Adrenal gland (tissue), 12 donors: ENCODE measurements around the gene ACSF2. TPM values are rescaled to one million over a fixed set of nuclear protein-coding genes. Genes with fewer than 3 reads are reported as not detected.
"Not testable (repeated sequence)": the region's sequence is repeated elsewhere in the genome, so short reads cannot be mapped to it uniquely, and the experiment has no call there.

Experiments used
- DNase-seq, 7 donors: peaks; one replicate each; pipeline ENCODE4 v3.0.0-alpha.2; 2019 to 2020
- H3K27ac ChIP-seq, 5 donors: fragments of 200-600 bp; sonication (generic) in 4 of 5; 1 replicate in 3 of 5; 2 replicates in 2 of 5; pipeline versions ENCODE4 v1.5.1 to v1.8.0; 2016 to 2020; ENCODE audit warnings: mild to moderate bottlenecking in 1 of 5
- H3K27me3 ChIP-seq: fragments of 200-600 bp; 2 replicates; pipeline ENCODE4 v1.8.0; 2021
- H3K36me3 ChIP-seq, 2 donors: fragments of 200-600 bp; replicated peaks in 1 of 2; 1 replicate in 1 of 2; 2 replicates in 1 of 2; pipeline versions ENCODE4 v1.5.1 to v1.8.0; 2018 to 2022
- H3K4me1 ChIP-seq, 2 donors: fragments of 200-600 bp; replicated peaks in 1 of 2; 1 replicate in 1 of 2; 2 replicates in 1 of 2; pipeline versions ENCODE4 v1.5.1 to v1.8.0; 2018 to 2021
- H3K4me3 ChIP-seq, 4 donors: fragments of 200-600 bp; sonication (generic) in 3 of 4; one replicate each; pipeline ENCODE4 v1.5.1; 2016 to 2018
- H3K9me3 ChIP-seq, 3 donors: fragments of 200-600 bp; sonication (generic) in 1 of 3; replicated peaks in 1 of 3; 1 replicate in 2 of 3; 2 replicates in 1 of 3; pipeline versions ENCODE4 v1.5.1 to v1.8.0; 2016 to 2021
- POLR2A ChIP-seq, 2 donors: fragments of 450-650 bp; IDR thresholded peaks; one replicate each; pipeline ENCODE4 v1.6.1; 2017; ENCODE audit warnings: antibody characterized with exemption in 2 of 2, mild to moderate bottlenecking in 2 of 2, moderate library complexity in 1 of 2
- WGBS, 4 donors: extraction: QIAGEN DNeasy Blood & Tissue Kit in 2 of 4; methylation state at CpG; one replicate each; pipeline versions ENCODE4 v1.1.5 to v1.1.7; 2013 to 2017; 5-methylcytosine and 5-hydroxymethylcytosine counted together
- intact Hi-C, 2 donors: fragments of 100-400 bp; cut with DNase I; formaldehyde crosslinking; loops; one replicate each; pipeline versions ENCODE4 v1.14.1 to v1.15.0; 2022 to 2023
- polyA plus RNA-seq, 3 donors: library from polyadenylated mRNA; stranded (reverse); fragments of 200-250 nt in 2 of 3; fragments of 350-450 nt in 1 of 3; fragmentation: Illumina TruSeq in 1 of 3; extraction: RNeasy Lipid Tissue Mini Kit (QIAGEN cat#74804) in 1 of 3; gene quantifications; one replicate each; pipeline ENCODE4 v1.2.3, GENCODE V29; 2013 to 2014
- total RNA-seq, 9 donors: library from RNA; depleted of rRNA in 4 of 9; stranded (reverse); fragments of >200 nt in 4 of 9; fragments of 120-200 nt in 1 of 9; fragmentation: NEBNext Ultra II Directional in 1 of 9; extraction: Animal tissue kit (Norgen Biotek cat#: 25700) in 1 of 9; gene quantifications; one replicate each; pipeline versions ENCODE4 v1.1.0 to v1.2.4, GENCODE V29; 2013 to 2023
- TF ChIP-seq, protein P1 (sequence below), 6 experiments: fragments of 450-650 bp in 4 of 6; fragments of 200-600 bp in 2 of 6; sonication (generic) in 1 of 6; IDR thresholded peaks; 1 replicate in 5 of 6; 2 replicates in 1 of 6; pipeline versions ENCODE4 v1.5.1 to v1.8.0; 2016 to 2021; ENCODE audit warnings: antibody characterized with exemption in 6 of 6, mild to moderate bottlenecking in 2 of 6, moderate library complexity in 1 of 6
- donor health status: healthy with polysubstance abuse.
- donor health status: Bipolar disorder and iron deficiency.
- donor health status: DM: yes; HTN: yes; CAD: no.
- donor health status: DM: no; HTN: no; CAD: no.
- donor health status: DM: no; HTN: no; CAD: no.
- donor health status: DM: yes; HTN: yes; CAD: no.

The ACSF2 gene
- total and polyA plus RNA-seq, 12 donors = 92.1 to 434 (median 196) TPM

DNA sequence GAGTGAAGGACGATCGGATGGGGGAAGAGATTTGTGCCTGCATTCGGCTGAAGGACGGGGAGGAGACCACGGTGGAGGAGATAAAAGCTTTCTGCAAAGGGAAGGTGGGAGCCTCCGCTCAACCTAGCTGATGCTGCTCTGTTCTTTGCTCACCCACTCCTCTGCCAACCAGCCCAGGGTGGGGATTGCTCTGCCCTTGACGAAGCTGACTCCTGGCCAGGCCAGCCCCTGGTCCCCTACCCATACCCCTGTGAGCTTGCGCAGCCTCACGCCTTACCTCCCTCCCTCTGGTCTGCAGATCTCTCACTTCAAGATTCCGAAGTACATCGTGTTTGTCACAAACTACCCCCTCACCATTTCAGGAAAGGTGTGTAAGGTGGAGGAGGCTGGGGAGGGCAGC is 47.9 kb downstream of the ACSF2 start:
- Histone ChIP-seq H3K9me3 (no peaks in the 10 kb centered on the region), H3K27ac (no peak overlapping the region), H3K27me3 (no peaks in the 10 kb centered on the region), H3K4me3 (no peak overlapping the region), H3K36me3 (peaks cover 0 to 24% of the 10 kb centered on the region in 2 donors), H3K4me1 (peaks cover 20 to 23% of the 10 kb centered on the region in 2 donors)
- intact Hi-C loops = loop anchor here in 1 of 2 donors (5.0 kb wide), 1 partner anchor 117 kb away; no protein-coding TSS in a partner anchor
- 84 to 89% (median 88%) methylated on average over 10 to 11 of the region's 11 CpGs for WGBS, 4 donors
- peak in 1 of 7 donors; percentile 15 for DNase-seq
- TF ChIP-seq POLR2A (IDR thresholded peaks at IDR 0.05) = no peak
- TF ChIP-seq, protein P1, sequence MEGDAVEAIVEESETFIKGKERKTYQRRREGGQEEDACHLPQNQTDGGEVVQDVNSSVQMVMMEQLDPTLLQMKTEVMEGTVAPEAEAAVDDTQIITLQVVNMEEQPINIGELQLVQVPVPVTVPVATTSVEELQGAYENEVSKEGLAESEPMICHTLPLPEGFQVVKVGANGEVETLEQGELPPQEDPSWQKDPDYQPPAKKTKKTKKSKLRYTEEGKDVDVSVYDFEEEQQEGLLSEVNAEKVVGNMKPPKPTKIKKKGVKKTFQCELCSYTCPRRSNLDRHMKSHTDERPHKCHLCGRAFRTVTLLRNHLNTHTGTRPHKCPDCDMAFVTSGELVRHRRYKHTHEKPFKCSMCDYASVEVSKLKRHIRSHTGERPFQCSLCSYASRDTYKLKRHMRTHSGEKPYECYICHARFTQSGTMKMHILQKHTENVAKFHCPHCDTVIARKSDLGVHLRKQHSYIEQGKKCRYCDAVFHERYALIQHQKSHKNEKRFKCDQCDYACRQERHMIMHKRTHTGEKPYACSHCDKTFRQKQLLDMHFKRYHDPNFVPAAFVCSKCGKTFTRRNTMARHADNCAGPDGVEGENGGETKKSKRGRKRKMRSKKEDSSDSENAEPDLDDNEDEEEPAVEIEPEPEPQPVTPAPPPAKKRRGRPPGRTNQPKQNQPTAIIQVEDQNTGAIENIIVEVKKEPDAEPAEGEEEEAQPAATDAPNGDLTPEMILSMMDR (IDR thresholded peaks at IDR 0.05) = no peak

- no peak overlapping the region for H3K4me3 ChIP-seq
- peak in 2 of 7 donors; percentile 15 to 35 for DNase-seq
- H3K27me3 ChIP-seq = no peaks in the 10 kb centered on the region
- intact Hi-C loops = loop anchor here in 1 of 2 donors (5.0 kb wide), 1 partner anchor 117 kb away; no protein-coding TSS in a partner anchor
- WGBS, 4 donors = 60 to 80% (median 67%) methylated on average over 5 to 6 of the region's 6 CpGs
- no peaks in the 10 kb centered on the region for H3K9me3 ChIP-seq
- TF ChIP-seq, protein P1 (IDR thresholded peaks at IDR 0.05) = no peak
- no peak for TF ChIP-seq POLR2A (IDR thresholded peaks at IDR 0.05)
- H3K4me1 ChIP-seq = peaks cover 18% of the 10 kb centered on the region in 2 donors
- peaks cover 0 to 24% of the 10 kb centered on the region in 2 donors for H3K36me3 ChIP-seq
- H3K27ac ChIP-seq = no peak overlapping the region
Observed at GRCh38 chr17:50474523-50474922, 48.5 kb downstream of the ACSF2 start.

GRCh38 chr17:50475362-50475761 is 49.3 kb downstream of the ACSF2 start:
- Histone ChIP-seq H3K9me3 (no peaks in the 10 kb centered on the region), H3K36me3 (peaks cover 0 to 24% of the 10 kb centered on the region in 2 donors), H3K27me3 (no peaks in the 10 kb centered on the region), H3K4me1 (peaks cover 13 to 17% of the 10 kb centered on the region in 2 donors), H3K4me3 (no peak overlapping the region), H3K27ac (no peak overlapping the region)
- TF ChIP-seq POLR2A (IDR thresholded peaks at IDR 0.05) = no peak
- TF ChIP-seq, protein P1 (IDR thresholded peaks at IDR 0.05) = no peak
- intact Hi-C loops = loop anchor here in 1 of 2 donors (5.0 kb wide), 1 partner anchor 108 kb away; no protein-coding TSS in a partner anchor
- 72 to 77% (median 75%) methylated on average over 4 of the region's 4 CpGs for WGBS, 4 donors
- no peak for DNase-seq

GRCh38 chr17:50475775-50476544 is 49.9 kb downstream of the ACSF2 start:
- H3K4me1 ChIP-seq = peaks cover 12 to 17% of the 10 kb centered on the region in 2 donors
- 31 to 73% (median 40%) methylated on average over 5 to 28 of the region's 33 CpGs for WGBS, 4 donors
- H3K9me3 ChIP-seq, H3K4me3 ChIP-seq, DNase-seq, H3K27me3 ChIP-seq: not testable (repeated sequence)
- intact Hi-C loops = loop anchor here in 1 of 2 donors (5.0 kb wide), 1 partner anchor 109 kb away; no protein-coding TSS in a partner anchor
- peaks cover 0 to 24% of the 10 kb centered on the region in 2 donors for H3K36me3 ChIP-seq
- peak overlapping the region in 1 of 5 donors; percentile 20 for H3K27ac ChIP-seq
